Cardiac muscle cell (in vitro differentiated cells and primary cell): Measurements from ENCODE around the gene SPOCK3. TPM values are rescaled to one million over a fixed set of nuclear protein-coding genes. Genes with fewer than 3 reads are reported as not detected.

Source experiments
- DNase-seq, 2 donors: peaks; one replicate each; pipeline versions ENCODE4 v3.0.0 to v3.0.0-alpha.2; 2010 to 2017; ENCODE audit warnings: low read depth in 1 of 2, low spot score in 1 of 2
- H3K27ac ChIP-seq: fragments of 200-600 bp; sonication (generic); 2 replicates; pipeline ENCODE4 v1.5.1; 2016
- H3K27me3 ChIP-seq: fragments of 200-600 bp; sonication (generic); 2 replicates; pipeline ENCODE4 v1.6.0; 2016; ENCODE audit warnings: control low read depth
- H3K36me3 ChIP-seq: fragments of 200-600 bp; sonication (generic); 2 replicates; pipeline ENCODE4 v1.5.1; 2016; ENCODE audit warnings: control low read depth
- H3K4me1 ChIP-seq: fragments of 200-600 bp; sonication (generic); 2 replicates; pipeline ENCODE4 v1.8.1; 2017; ENCODE audit warnings: low read depth, mild to moderate bottlenecking, mixed run types
- H3K4me3 ChIP-seq: fragments of 200-600 bp; sonication (generic); 2 replicates; pipeline ENCODE4 v1.5.1; 2016; ENCODE audit warnings: mild to moderate bottlenecking
- H3K9me3 ChIP-seq: fragments of 200-600 bp; sonication (generic); 2 replicates; pipeline ENCODE4 v1.5.1; 2017; ENCODE audit warnings: low read depth, mild to moderate bottlenecking, control low read depth
- polyA plus RNA-seq: library from polyadenylated mRNA; unstranded; fragments of >200 nt; fragmentation: Nextera tagmentation; extraction: Ambion mirVana; gene quantifications from 2 replicates; pipeline ENCODE4 v1.2.1, GENCODE V29; 2016
- total RNA-seq: library from RNA; depleted of rRNA; stranded (reverse); fragments of >200 nt; gene quantifications from 2 replicates; pipeline ENCODE4 v1.2.3, GENCODE V29; 2016
- TF ChIP-seq, protein P1 (sequence below): IDR thresholded peaks from 2 replicates; pipeline ENCODE4 v1.5.1; 2012; ENCODE audit warnings: low read depth, mild to moderate bottlenecking, low read length

The SPOCK3 gene
- total and polyA plus RNA-seq, 2 experiments from 2014 or later = 1.3 to 4.6 TPM

DNA sequence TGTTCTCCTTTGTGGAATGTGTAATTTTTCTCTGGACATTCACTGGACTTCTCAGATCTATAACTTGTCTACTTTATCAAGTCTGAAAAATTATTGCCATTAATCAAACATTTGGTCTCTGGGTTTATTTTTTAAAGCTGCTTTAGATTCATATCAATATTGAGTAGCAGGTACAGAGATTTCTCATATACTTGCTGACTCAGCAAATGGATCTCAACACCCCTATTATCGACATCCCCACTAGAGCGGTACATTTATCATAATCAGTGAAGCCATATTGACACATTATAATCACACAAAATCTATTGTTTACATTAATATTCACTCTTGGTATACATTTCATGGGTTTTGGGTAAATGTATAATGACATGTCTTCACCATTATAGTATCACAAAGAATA lies 268.7 kb downstream of the SPOCK3 start:
- Histone ChIP-seq H3K4me3 (no peak overlapping the region), H3K4me1 (no peaks in the 10 kb centered on the region), H3K27me3 (no peaks in the 10 kb centered on the region), H3K9me3 (no peaks in the 10 kb centered on the region), H3K36me3 (no peaks in the 10 kb centered on the region), H3K27ac (no peak overlapping the region)
- TF ChIP-seq, protein P1, sequence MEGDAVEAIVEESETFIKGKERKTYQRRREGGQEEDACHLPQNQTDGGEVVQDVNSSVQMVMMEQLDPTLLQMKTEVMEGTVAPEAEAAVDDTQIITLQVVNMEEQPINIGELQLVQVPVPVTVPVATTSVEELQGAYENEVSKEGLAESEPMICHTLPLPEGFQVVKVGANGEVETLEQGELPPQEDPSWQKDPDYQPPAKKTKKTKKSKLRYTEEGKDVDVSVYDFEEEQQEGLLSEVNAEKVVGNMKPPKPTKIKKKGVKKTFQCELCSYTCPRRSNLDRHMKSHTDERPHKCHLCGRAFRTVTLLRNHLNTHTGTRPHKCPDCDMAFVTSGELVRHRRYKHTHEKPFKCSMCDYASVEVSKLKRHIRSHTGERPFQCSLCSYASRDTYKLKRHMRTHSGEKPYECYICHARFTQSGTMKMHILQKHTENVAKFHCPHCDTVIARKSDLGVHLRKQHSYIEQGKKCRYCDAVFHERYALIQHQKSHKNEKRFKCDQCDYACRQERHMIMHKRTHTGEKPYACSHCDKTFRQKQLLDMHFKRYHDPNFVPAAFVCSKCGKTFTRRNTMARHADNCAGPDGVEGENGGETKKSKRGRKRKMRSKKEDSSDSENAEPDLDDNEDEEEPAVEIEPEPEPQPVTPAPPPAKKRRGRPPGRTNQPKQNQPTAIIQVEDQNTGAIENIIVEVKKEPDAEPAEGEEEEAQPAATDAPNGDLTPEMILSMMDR = no peak
- no peak for DNase-seq

DNA sequence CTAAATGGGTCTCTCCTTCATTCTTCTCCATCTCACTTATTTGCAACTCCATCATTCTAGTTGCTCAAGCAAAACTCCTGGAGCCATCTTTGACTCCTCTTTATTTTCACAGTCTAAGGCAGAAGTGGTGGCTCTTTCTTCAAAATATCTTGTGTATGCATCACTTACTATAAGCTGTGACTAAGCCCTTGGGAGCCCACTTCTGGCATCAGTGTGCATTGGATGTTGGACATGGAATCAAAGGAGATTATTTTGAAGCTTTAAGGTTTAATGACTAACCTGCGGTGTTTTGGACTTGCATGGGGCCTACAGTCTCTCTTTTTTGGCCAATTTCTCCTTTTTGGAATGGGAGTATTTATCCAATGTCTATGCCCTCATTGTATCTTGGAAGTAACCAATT lies 276.8 kb downstream of the SPOCK3 start:
- no peaks in the 10 kb centered on the region for H3K4me1 ChIP-seq
- H3K27ac ChIP-seq = no peak overlapping the region
- H3K4me3 ChIP-seq = no peak overlapping the region
- TF ChIP-seq, protein P1 = no peak
- no peaks in the 10 kb centered on the region for H3K36me3 ChIP-seq
- no peak for DNase-seq
- H3K9me3 ChIP-seq = no peaks in the 10 kb centered on the region
- H3K27me3 ChIP-seq = no peaks in the 10 kb centered on the region

DNA sequence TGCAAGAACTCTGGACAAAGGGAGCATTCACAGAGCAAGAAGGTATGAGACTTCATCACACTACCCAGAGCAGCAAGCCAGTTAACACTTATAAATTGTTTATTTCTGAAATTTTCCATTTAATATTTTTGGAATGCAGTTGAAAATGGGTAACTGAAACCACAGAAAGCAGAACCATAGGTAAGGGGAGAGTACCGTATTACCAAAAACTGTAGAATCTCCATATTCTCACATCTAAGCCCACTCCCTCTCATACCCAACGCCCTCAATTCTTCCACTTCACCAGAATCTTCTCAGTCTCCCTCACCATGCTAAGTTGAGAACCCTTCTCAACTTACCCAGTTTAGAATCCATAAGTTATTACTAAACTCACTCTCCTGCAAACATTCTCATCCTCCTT lies 277.8 kb downstream of the SPOCK3 start:
- no peak for DNase-seq
- Histone ChIP-seq H3K27ac (no peak overlapping the region), H3K36me3 (no peaks in the 10 kb centered on the region), H3K27me3 (no peaks in the 10 kb centered on the region), H3K9me3 (no peaks in the 10 kb centered on the region), H3K4me3 (no peak overlapping the region), H3K4me1 (no peaks in the 10 kb centered on the region)
- TF ChIP-seq, protein P1 = no peak

DNA sequence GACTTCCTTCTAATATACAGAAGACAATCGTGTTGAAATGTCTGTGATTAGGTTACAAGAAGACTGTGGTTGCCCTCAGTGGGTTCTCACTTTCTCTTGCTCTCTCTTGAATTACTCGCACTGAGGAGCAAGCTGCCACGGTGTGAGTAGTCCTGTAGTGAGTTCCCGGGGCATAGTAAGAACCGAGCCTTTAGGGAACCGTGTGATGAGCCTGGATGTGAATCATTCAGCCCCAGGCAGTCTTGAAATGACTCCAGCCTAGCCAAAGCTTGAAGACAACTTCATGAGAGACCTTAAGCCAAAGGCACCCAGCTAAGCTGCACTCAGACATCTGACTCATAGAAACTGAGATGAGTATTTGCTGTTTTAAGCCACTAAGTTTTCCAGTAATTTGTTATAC lies 292.7 kb downstream of the SPOCK3 start:
- TF ChIP-seq, protein P1 = no peak
- Histone ChIP-seq H3K4me3 (no peak overlapping the region), H3K9me3 (no peaks in the 10 kb centered on the region), H3K27ac (no peak overlapping the region), H3K36me3 (no peaks in the 10 kb centered on the region), H3K27me3 (no peaks in the 10 kb centered on the region), H3K4me1 (no peaks in the 10 kb centered on the region)
- no peak for DNase-seq

DNA sequence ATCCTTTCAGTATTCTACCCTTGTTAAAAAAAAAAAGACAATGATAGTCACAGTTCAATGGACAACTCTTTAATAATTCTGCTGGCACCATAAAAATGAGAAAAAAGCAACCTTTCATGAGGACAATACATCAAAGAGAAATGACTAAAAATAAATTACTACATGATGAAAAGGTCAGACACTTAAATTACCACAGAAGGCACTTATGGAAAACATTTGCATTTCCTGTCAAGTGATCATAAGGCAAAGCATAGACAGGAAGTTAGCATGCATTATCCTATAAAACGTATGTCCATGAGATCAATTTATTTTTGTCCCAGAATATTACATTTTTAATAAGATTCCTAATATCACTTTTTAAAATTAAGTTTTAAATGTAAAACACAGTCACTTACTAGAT lies 303.8 kb downstream of the SPOCK3 start:
- Histone ChIP-seq H3K36me3 (no peaks in the 10 kb centered on the region), H3K27ac (no peak overlapping the region), H3K4me3 (no peak overlapping the region), H3K9me3 (no peaks in the 10 kb centered on the region), H3K4me1 (no peaks in the 10 kb centered on the region), H3K27me3 (no peaks in the 10 kb centered on the region)
- no peak for DNase-seq
- TF ChIP-seq, protein P1 = no peak

DNA sequence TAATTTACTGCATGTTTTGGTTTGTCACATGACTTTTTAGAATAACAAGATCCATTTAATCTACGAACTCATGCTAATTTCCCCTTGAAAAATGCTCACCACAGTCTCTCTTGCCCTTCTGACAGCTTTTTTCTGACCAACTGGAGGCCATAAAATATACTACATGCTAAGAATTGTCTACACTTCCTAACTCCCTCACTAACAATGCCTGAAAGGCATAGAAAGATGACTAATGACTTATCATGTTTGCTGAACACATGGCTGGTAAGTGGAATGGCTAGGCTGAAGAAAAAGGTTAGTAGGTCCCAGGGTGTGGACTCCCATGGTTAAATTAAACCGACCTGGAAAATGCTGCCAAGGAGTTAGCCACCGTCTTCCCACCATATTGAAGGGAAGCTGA lies 309.9 kb downstream of the SPOCK3 start:
- Histone ChIP-seq H3K36me3 (no peaks in the 10 kb centered on the region), H3K27ac (no peak overlapping the region), H3K27me3 (no peaks in the 10 kb centered on the region), H3K4me3 (no peak overlapping the region), H3K4me1 (no peaks in the 10 kb centered on the region), H3K9me3 (no peaks in the 10 kb centered on the region)
- TF ChIP-seq, protein P1 = no peak
- DNase-seq = no peak
